IMR-90 (cell line): Measurements from ENCODE around the gene SLC18A2. TPM values are rescaled to one million over a fixed set of nuclear protein-coding genes. Genes with fewer than 3 reads are reported as not detected.

Experiments
- ATAC-seq: fragments of 200-7000 bp; cut with Tn5 transposase; 2 replicates; pipeline ENCODE4 v1.9.1; 2020; ENCODE audit warnings: low read depth, mild to moderate bottlenecking, moderate library complexity
- BruUV-seq: library from RNA; stranded (reverse); fragments of 400-500 nt; replicated peaks from 2 replicates; lab custom pipeline; 2021; lab: Mats Ljungman, UMichigan
- CTCF ChIA-PET: fragments of 300-600 bp; formaldehyde crosslinking; extraction: SDS; loops from one replicate; lab custom pipeline; 2021; ENCODE audit warnings: antibody characterized with exemption; lab: Yijun Ruan, JAX
- POLR2A ChIA-PET: fragments of 300-600 bp; sonication (Branson Sonifier 250); formaldehyde crosslinking; loops from one replicate; lab custom pipeline; 2022; ENCODE audit warnings: antibody characterized with exemption; ENCODE audit not compliant: unreplicated experiment; lab: Charles Lee
- DNase-seq: peaks from one replicate; pipeline ENCODE4 v3.0.0; 2013
- H2AFZ ChIP-seq: replicated peaks from 2 replicates; pipeline ENCODE3; 2013; ENCODE audit warnings: low read length, mild to moderate bottlenecking; ENCODE audit not compliant: poor library complexity
- H2AK5ac ChIP-seq: 2 replicates; pipeline ENCODE4 v1.6.1; 2013; ENCODE audit warnings: low read depth, low read length, inconsistent platforms
- H2AK9ac ChIP-seq: replicated peaks from 2 replicates; pipeline ENCODE3; 2013; ENCODE audit warnings: mild to moderate bottlenecking, low read depth, low read length, moderate library complexity; ENCODE audit not compliant: poor library complexity
- H2BK120ac ChIP-seq: 2 replicates; pipeline ENCODE4 v1.6.1; 2013; ENCODE audit warnings: low read depth, low read length, inconsistent platforms
- H2BK15ac ChIP-seq: 3 replicates; pipeline ENCODE4 v1.6.1; 2013; ENCODE audit warnings: low read depth, low read length, inconsistent platforms
- H2BK20ac ChIP-seq: 2 replicates; pipeline ENCODE4 v1.6.1; 2013; ENCODE audit warnings: low read depth, mild to moderate bottlenecking, inconsistent platforms, low read length, moderate library complexity
- H2BK5ac ChIP-seq: 2 replicates; pipeline ENCODE4 v1.6.1; 2013; ENCODE audit warnings: mild to moderate bottlenecking, low read depth, low read length, inconsistent platforms; ENCODE audit not compliant: poor library complexity, severe bottlenecking
- H3K14ac ChIP-seq: replicated peaks from 2 replicates; pipeline ENCODE4 v1.6.1; 2013; ENCODE audit warnings: low read depth, low read length, inconsistent platforms
- H3K18ac ChIP-seq: 2 replicates; pipeline ENCODE4 v1.6.1; 2013; ENCODE audit warnings: low read depth, low read length, control low read depth
- H3K23ac ChIP-seq: 2 replicates; pipeline ENCODE4 v1.6.1; 2013; ENCODE audit warnings: low read depth, low read length, inconsistent platforms
- H3K27ac ChIP-seq: 2 replicates; pipeline ENCODE4 v1.5.1; 2013; ENCODE audit warnings: mild to moderate bottlenecking, control low read depth, low read length; ENCODE audit not compliant: insufficient read depth
- H3K27me3 ChIP-seq: 2 replicates; pipeline ENCODE4 v1.6.1; 2013; ENCODE audit warnings: low read length; ENCODE audit not compliant: control insufficient read depth, insufficient read depth
- H3K36me3 ChIP-seq: 2 replicates; pipeline ENCODE4 v1.6.1; 2013; ENCODE audit warnings: low read length, mixed read lengths; ENCODE audit not compliant: control insufficient read depth, insufficient read depth
- H3K4ac ChIP-seq: 2 replicates; pipeline ENCODE4 v1.6.1; 2013; ENCODE audit warnings: low read depth, low read length, inconsistent platforms
- H3K4me1 ChIP-seq: 2 replicates; pipeline ENCODE4 v1.6.1; 2013; ENCODE audit warnings: low read length, mixed read lengths; ENCODE audit not compliant: control insufficient read depth, insufficient read depth
- H3K4me2 ChIP-seq: 2 replicates; pipeline ENCODE4 v1.6.1; 2013; ENCODE audit warnings: low read depth, mild to moderate bottlenecking, control low read depth, low read length, moderate library complexity
- H3K4me3 ChIP-seq: 2 replicates; pipeline ENCODE4 v1.5.1; 2013; ENCODE audit warnings: low read depth, mild to moderate bottlenecking, control low read depth, low read length, moderate library complexity; ENCODE audit not compliant: insufficient read depth
- H3K56ac ChIP-seq: 2 replicates; pipeline ENCODE4 v1.6.1; 2013; ENCODE audit warnings: low read length, inconsistent platforms; ENCODE audit not compliant: insufficient read depth; ENCODE audit errors: extremely low read depth
- H3K79me1 ChIP-seq, 2 experiments: 2 replicates each; pipeline ENCODE4 v1.6.1; 2013; ENCODE audit warnings: low read length in 2 of 2, inconsistent platforms in 1 of 2, low read depth in 1 of 2
- H3K9ac ChIP-seq: 2 replicates; pipeline ENCODE4 v1.6.1; 2013; ENCODE audit warnings: low read depth, low read length, control low read depth
- H3K9me1 ChIP-seq: 2 replicates; pipeline ENCODE4 v1.6.1; 2013; ENCODE audit warnings: low read length, inconsistent platforms; ENCODE audit not compliant: insufficient read depth
- H3K9me3 ChIP-seq: 2 replicates; pipeline ENCODE4 v1.6.1; 2013; ENCODE audit warnings: low read length; ENCODE audit not compliant: control insufficient read depth, insufficient read depth
- H4K20me1 ChIP-seq: 2 replicates; pipeline ENCODE4 v1.6.1; 2013; ENCODE audit warnings: low read length, inconsistent platforms; ENCODE audit not compliant: insufficient read depth
- H4K5ac ChIP-seq: 2 replicates; pipeline ENCODE4 v1.6.1; 2013; ENCODE audit warnings: mild to moderate bottlenecking, low read depth, low read length, control low read depth
- H4K8ac ChIP-seq, 2 experiments: 2 replicates each; pipeline ENCODE4 v1.6.1; 2013; ENCODE audit warnings: low read depth in 2 of 2, low read length in 2 of 2, control low read depth in 1 of 2, inconsistent platforms in 1 of 2
- H4K91ac ChIP-seq: 2 replicates; pipeline ENCODE4 v1.6.1; 2013; ENCODE audit warnings: low read depth, low read length, inconsistent platforms; ENCODE audit not compliant: insufficient read depth
- BHLHE40 ChIP-seq: fragments of 150-350 bp; IDR thresholded peaks from 2 replicates; pipeline ENCODE4 v1.6.1; 2016; ENCODE audit warnings: mild to moderate bottlenecking, low read depth, low read length
- FOS ChIP-seq: fragments of 150-350 bp; IDR thresholded peaks from 2 replicates; pipeline ENCODE4 v1.6.1; 2016; ENCODE audit warnings: low read depth, low read length
- MAFK ChIP-seq: IDR thresholded peaks from 2 replicates; pipeline ENCODE4 v1.6.1; 2012; ENCODE audit warnings: low read depth, low read length, improper control_type of control experiment
- MAZ ChIP-seq: IDR thresholded peaks from 2 replicates; pipeline ENCODE4 v1.6.1; 2012; ENCODE audit warnings: low read depth, mild to moderate bottlenecking, low read length, improper control_type of control experiment, moderate library complexity, borderline replicate concordance
- MXI1 ChIP-seq: IDR thresholded peaks from 2 replicates; pipeline ENCODE4 v1.6.1; 2012; ENCODE audit warnings: low read depth, mild to moderate bottlenecking, low read length, moderate library complexity, borderline replicate concordance
- NFE2L2 ChIP-seq: fragments of 150-350 bp; IDR thresholded peaks from 2 replicates; pipeline ENCODE4 v1.6.1; 2016; ENCODE audit warnings: low read depth, mild to moderate bottlenecking, low read length
- POLR2A ChIP-seq: IDR thresholded peaks from 2 replicates; pipeline ENCODE4 v1.6.1; 2012; ENCODE audit warnings: mild to moderate bottlenecking, low read depth, low read length
- RCOR1 ChIP-seq: IDR thresholded peaks from 2 replicates; pipeline ENCODE4 v1.6.1; 2012; ENCODE audit warnings: mild to moderate bottlenecking, low read length, improper control_type of control experiment; ENCODE audit not compliant: insufficient replicate concordance
- SMC3 ChIP-seq: fragments of 150-350 bp; IDR thresholded peaks from 2 replicates; pipeline ENCODE4 v1.6.1; 2016; ENCODE audit warnings: low read depth, mild to moderate bottlenecking, antibody characterized with exemption, low read length, moderate library complexity
- USF2 ChIP-seq: fragments of 150-350 bp; IDR thresholded peaks from 2 replicates; pipeline ENCODE4 v1.6.1; 2017; ENCODE audit warnings: mild to moderate bottlenecking, antibody characterized with exemption, low read length, low read depth
- WGBS, 2 experiments: methylation state at CpG; one replicate each; pipeline versions ENCODE4 v1.1.5 to v1.1.7; 2013; ENCODE audit warnings: missing lambda C conversion rate in 2 of 2; ENCODE audit not compliant: insufficient read length in 1 of 2; ENCODE audit errors: extremely low coverage in 2 of 2; 5-methylcytosine and 5-hydroxymethylcytosine counted together
- dilution Hi-C: fragments of 300-500 bp; cut with HindIII; formaldehyde crosslinking; loops from one replicate; pipeline ENCODE4 v1.14.3; 2018; ENCODE audit warnings: low sequenced_read_pairs; ENCODE audit not compliant: unreplicated experiment
- in situ Hi-C: fragments of 300-500 bp; cut with MboI; formaldehyde crosslinking; loops from 3 replicates; pipeline ENCODE4 v1.14.3; 2019; ENCODE audit warnings: low sequenced_read_pairs, inconsistent platforms, mixed read lengths
- intact Hi-C: fragments of 100-400 bp; cut with micrococcal nuclease; formaldehyde crosslinking; loops from 2 replicates; pipeline ENCODE4 v1.10.0; 2022
- polyA plus RNA-seq, 3 experiments: library from polyadenylated mRNA; depleted of rRNA; stranded (reverse); fragments of >200 nt; gene quantifications; 2 replicates each; pipeline ENCODE4 v1.2.3, GENCODE V29; 2012; ENCODE audit warnings: low replicate concordance in 1 of 3
- total RNA-seq: library from RNA; depleted of rRNA; stranded (reverse); fragments of >200 nt; gene quantifications from 2 replicates; pipeline ENCODE4 v1.2.3, GENCODE V29; 2012
- TF ChIP-seq, protein P1 (sequence below): fragments of 150-350 bp; IDR thresholded peaks from 2 replicates; pipeline ENCODE4 v1.6.1; 2016; ENCODE audit warnings: low read depth, mild to moderate bottlenecking, low read length, moderate library complexity, borderline replicate concordance

Gene SLC18A2
- total and polyA plus RNA-seq, 2 of the 4 experiments (the other 2 are of a cell fraction), result not detected

- H2BK5ac ChIP-seq, result no peak overlapping the region
- CTCF ChIA-PET, result no interaction called here
- no TSS peak for BruUV-seq
- in situ Hi-C loops, result no loop called here
- H3K4me2 ChIP-seq, result no peak overlapping the region
- H4K8ac ChIP-seq, result no peak overlapping the region
- no peaks in the 10 kb centered on the region for H3K9me1 ChIP-seq
- no peak overlapping the region for H2AK9ac ChIP-seq
- no peak overlapping the region for H4K5ac ChIP-seq
- H3K4me1 ChIP-seq, result no peaks in the 10 kb centered on the region
- H3K9ac ChIP-seq, result no peak overlapping the region
- H4K91ac ChIP-seq, result no peak overlapping the region
- H3K9me3 ChIP-seq, result no peaks in the 10 kb centered on the region
- H2AK5ac ChIP-seq, result no peak overlapping the region
- dilution Hi-C loops, result no loop called here
- no peak overlapping the region for H3K18ac ChIP-seq
- H4K20me1 ChIP-seq, result no peaks in the 10 kb centered on the region
- H3K14ac ChIP-seq, result no peak overlapping the region
- WGBS, 2 experiments, result 40% methylated on average over 1 of the region's 9 CpGs; no CpG with 5 or more reads in 1 of the 2 experiments
- no peak overlapping the region for H3K23ac ChIP-seq
- H3K4ac ChIP-seq, result no peak overlapping the region
- H2BK15ac ChIP-seq, result no peak overlapping the region
- no peak overlapping the region for H2BK20ac ChIP-seq
- no peak overlapping the region for H2AFZ ChIP-seq
- H3K36me3 ChIP-seq, result no peaks in the 10 kb centered on the region
- no peak for DNase-seq
- no peaks in the 10 kb centered on the region for H3K79me1 ChIP-seq
- H3K56ac ChIP-seq, result no peak overlapping the region
- H2BK120ac ChIP-seq, result no peak overlapping the region
- H3K27me3 ChIP-seq, result peaks cover 5% of the 10 kb centered on the region
- intact Hi-C loops, result no loop called here
- no peak for ATAC-seq
- H3K27ac ChIP-seq, result no peak overlapping the region
- no peak overlapping the region for H3K4me3 ChIP-seq
- POLR2A ChIA-PET, result no interaction called here
- TF ChIP-seq USF2 (no peak), MXI1 (no peak), NFE2L2 (no peak), POLR2A (no peak), BHLHE40 (no peak), SMC3 (no peak), RCOR1 (no peak), MAZ (no peak), FOS (no peak), MAFK (no peak)
- TF ChIP-seq, protein P1, sequence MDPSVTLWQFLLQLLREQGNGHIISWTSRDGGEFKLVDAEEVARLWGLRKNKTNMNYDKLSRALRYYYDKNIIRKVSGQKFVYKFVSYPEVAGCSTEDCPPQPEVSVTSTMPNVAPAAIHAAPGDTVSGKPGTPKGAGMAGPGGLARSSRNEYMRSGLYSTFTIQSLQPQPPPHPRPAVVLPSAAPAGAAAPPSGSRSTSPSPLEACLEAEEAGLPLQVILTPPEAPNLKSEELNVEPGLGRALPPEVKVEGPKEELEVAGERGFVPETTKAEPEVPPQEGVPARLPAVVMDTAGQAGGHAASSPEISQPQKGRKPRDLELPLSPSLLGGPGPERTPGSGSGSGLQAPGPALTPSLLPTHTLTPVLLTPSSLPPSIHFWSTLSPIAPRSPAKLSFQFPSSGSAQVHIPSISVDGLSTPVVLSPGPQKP, result no peak
Measured at GRCh38 chr10:117253908-117254307, 13.0 kb downstream of the SLC18A2 start.
